Neural progenitor cell (in vitro differentiated cells): ENCODE measurements around the gene METTL4. TPM values are rescaled to one million over a fixed set of nuclear protein-coding genes. Genes with fewer than 3 reads are reported as not detected.

Source experiments
- DNase-seq: peaks from one replicate; pipeline ENCODE4 v3.0.0-alpha.2; 2016; ENCODE audit warnings: low spot score
- H2AFZ ChIP-seq: fragments of 200-600 bp; sonication (generic); replicated peaks from 2 replicates; pipeline ENCODE4 v1.6.1; 2016; ENCODE audit warnings: antibody characterized with exemption
- H3F3A ChIP-seq: fragments of 200-600 bp; sonication (generic); 2 replicates; pipeline ENCODE4 v1.6.1; 2016; ENCODE audit warnings: antibody characterized with exemption, low read depth
- H3K27ac ChIP-seq: fragments of 200-600 bp; sonication (generic); 2 replicates; pipeline ENCODE4 v1.5.1; 2016; ENCODE audit warnings: mild to moderate bottlenecking
- H3K27me3 ChIP-seq: fragments of 200-600 bp; sonication (generic); 2 replicates; pipeline ENCODE4 v1.6.1; 2016; ENCODE audit warnings: mild to moderate bottlenecking, moderate library complexity
- H3K36me3 ChIP-seq: fragments of 200-600 bp; sonication (generic); 2 replicates; pipeline ENCODE4 v1.5.1; 2016
- H3K4me1 ChIP-seq: fragments of 200-600 bp; sonication (generic); 2 replicates; pipeline ENCODE4 v1.6.1; 2016; ENCODE audit warnings: mixed run types
- H3K4me2 ChIP-seq: fragments of 200-600 bp; sonication (generic); 2 replicates; pipeline ENCODE4 v1.6.1; 2016
- H3K4me3 ChIP-seq: fragments of 200-600 bp; sonication (generic); 2 replicates; pipeline ENCODE4 v1.5.1; 2016
- H3K79me2 ChIP-seq: fragments of 200-600 bp; sonication (generic); 2 replicates; pipeline ENCODE4 v1.6.1; 2016; ENCODE audit warnings: low read depth
- H3K9ac ChIP-seq: fragments of 200-600 bp; sonication (generic); 2 replicates; pipeline ENCODE4 v1.6.1; 2016
- H3K9me3 ChIP-seq: fragments of 200-600 bp; sonication (generic); 2 replicates; pipeline ENCODE4 v1.5.1; 2016; ENCODE audit warnings: low read depth
- H4K20me1 ChIP-seq: fragments of 200-600 bp; sonication (generic); 2 replicates; pipeline ENCODE4 v1.6.1; 2016; ENCODE audit warnings: low read depth
- H3K27ac Mint-ChIP-seq: 3 replicates; pipeline ENCODE4 v1.8.0; 2021; ENCODE audit warnings: mixed read lengths
- H3K27me3 Mint-ChIP-seq: 2 replicates; pipeline ENCODE4 v1.8.0; 2022; ENCODE audit warnings: low read depth, mild to moderate bottlenecking, inconsistent platforms, moderate library complexity, mixed read lengths; ENCODE audit not compliant: insufficient read depth
- H3K36me3 Mint-ChIP-seq: 3 replicates; pipeline ENCODE4 v1.8.0; 2021; ENCODE audit warnings: mixed read lengths
- H3K4me1 Mint-ChIP-seq: 3 replicates; pipeline ENCODE4 v1.8.0; 2021; ENCODE audit warnings: mixed read lengths
- H3K4me3 Mint-ChIP-seq: 3 replicates; pipeline ENCODE4 v1.8.0; 2021; ENCODE audit warnings: mild to moderate bottlenecking, moderate library complexity, mixed read lengths
- H3K9me3 Mint-ChIP-seq: 3 replicates; pipeline ENCODE4 v1.8.0; 2020; ENCODE audit warnings: mixed read lengths
- EZH2 ChIP-seq: fragments of 200-600 bp; sonication (generic); IDR thresholded peaks from 2 replicates; pipeline ENCODE4 v1.6.1; 2017; ENCODE audit warnings: antibody characterized with exemption, mild to moderate bottlenecking, moderate library complexity
- EZH2phosphoT487 ChIP-seq: fragments of 200-600 bp; sonication (generic); IDR thresholded peaks from 2 replicates; pipeline ENCODE4 v1.6.1; 2017; ENCODE audit warnings: antibody characterized with exemption
- total RNA-seq: library from RNA; depleted of rRNA; stranded (reverse); fragments of >200 nt; gene quantifications from 2 replicates; pipeline ENCODE4 v1.2.3, GENCODE V29; 2015; ENCODE audit warnings: low replicate concordance
- TF ChIP-seq, protein P1 (sequence below): fragments of 200-600 bp; sonication (generic); IDR thresholded peaks from 2 replicates; pipeline ENCODE4 v1.5.1; 2017; ENCODE audit warnings: antibody characterized with exemption, mild to moderate bottlenecking

METTL4 gene
- total RNA-seq, 1 donor from 2014 or later = 30.8 TPM

DNA sequence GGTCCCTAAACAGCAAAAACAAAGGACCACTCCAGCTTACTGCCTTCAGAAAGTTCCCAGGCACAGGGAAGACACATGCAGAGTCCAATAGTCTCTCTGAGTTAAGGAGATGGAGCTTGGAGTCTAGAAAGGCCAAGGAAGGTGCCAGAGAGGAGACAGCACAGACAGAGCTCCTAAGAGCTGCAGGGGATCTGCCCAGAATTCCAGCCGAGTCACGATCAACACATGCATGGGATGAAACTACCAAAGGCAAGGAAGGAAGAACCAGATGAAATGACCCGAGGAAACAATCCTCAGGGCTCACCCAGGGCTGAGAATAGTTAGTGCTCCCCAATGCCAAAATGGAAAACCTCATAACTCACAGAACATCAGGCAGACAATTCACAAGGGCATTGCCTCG lies 15.4 kb downstream of the METTL4 start:
- Histone ChIP-seq H3K79me2 (no peaks in the 10 kb centered on the region), H3K9me3 (no peaks in the 10 kb centered on the region), H3F3A (no peaks in the 10 kb centered on the region), H2AFZ (no peak overlapping the region), H3K4me2 (no peak overlapping the region), H4K20me1 (no peaks in the 10 kb centered on the region), H3K9ac (no peak overlapping the region), H3K27me3 (no peaks in the 10 kb centered on the region), H3K4me3 (no peak overlapping the region), H3K4me1 (peaks cover 12% of the 10 kb centered on the region), H3K27ac (no peak overlapping the region), H3K36me3 (peaks cover 5% of the 10 kb centered on the region)
- Mint-ChIP-seq H3K9me3 (no peaks in the 10 kb centered on the region), H3K4me3 (no peak overlapping the region), H3K4me1 (no peaks in the 10 kb centered on the region), H3K36me3 (peaks cover 5% of the 10 kb centered on the region), H3K27me3 (peaks cover 2% of the 10 kb centered on the region), H3K27ac (no peak overlapping the region)
- no peak for DNase-seq
- TF ChIP-seq EZH2 (no peak), EZH2phosphoT487 (no peak)
- TF ChIP-seq, protein P1, sequence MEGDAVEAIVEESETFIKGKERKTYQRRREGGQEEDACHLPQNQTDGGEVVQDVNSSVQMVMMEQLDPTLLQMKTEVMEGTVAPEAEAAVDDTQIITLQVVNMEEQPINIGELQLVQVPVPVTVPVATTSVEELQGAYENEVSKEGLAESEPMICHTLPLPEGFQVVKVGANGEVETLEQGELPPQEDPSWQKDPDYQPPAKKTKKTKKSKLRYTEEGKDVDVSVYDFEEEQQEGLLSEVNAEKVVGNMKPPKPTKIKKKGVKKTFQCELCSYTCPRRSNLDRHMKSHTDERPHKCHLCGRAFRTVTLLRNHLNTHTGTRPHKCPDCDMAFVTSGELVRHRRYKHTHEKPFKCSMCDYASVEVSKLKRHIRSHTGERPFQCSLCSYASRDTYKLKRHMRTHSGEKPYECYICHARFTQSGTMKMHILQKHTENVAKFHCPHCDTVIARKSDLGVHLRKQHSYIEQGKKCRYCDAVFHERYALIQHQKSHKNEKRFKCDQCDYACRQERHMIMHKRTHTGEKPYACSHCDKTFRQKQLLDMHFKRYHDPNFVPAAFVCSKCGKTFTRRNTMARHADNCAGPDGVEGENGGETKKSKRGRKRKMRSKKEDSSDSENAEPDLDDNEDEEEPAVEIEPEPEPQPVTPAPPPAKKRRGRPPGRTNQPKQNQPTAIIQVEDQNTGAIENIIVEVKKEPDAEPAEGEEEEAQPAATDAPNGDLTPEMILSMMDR = no peak

DNA sequence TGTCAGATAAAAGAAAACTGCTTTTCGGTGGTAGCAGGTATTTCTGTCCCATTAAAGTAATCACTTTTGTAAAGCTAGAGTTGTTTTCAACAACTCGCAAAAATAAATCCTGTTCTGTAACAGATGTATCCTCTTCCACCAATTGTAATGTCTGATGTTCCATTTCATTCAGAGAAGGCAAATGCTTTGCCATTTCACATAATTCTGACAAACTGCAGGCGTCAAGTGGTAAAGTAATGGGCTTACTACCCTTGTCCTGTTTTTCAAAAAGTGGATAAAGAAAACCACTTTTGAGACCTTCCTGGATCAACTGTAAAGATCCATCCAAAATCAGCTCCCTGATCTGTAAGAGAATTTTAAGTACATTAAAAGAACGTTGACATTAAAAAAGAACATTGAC lies 16.6 kb downstream of the METTL4 start:
- no peaks in the 10 kb centered on the region for H3K79me2 ChIP-seq
- H3K27ac ChIP-seq = no peak overlapping the region
- Mint-ChIP-seq H3K9me3 (no peaks in the 10 kb centered on the region), H3K27ac (no peak overlapping the region), H3K4me1 (no peaks in the 10 kb centered on the region), H3K36me3 (peaks cover 8% of the 10 kb centered on the region), H3K27me3 (no peaks in the 10 kb centered on the region), H3K4me3 (no peak overlapping the region)
- H3K36me3 ChIP-seq = peaks cover 5% of the 10 kb centered on the region
- H3K9me3 ChIP-seq = no peaks in the 10 kb centered on the region
- H2AFZ ChIP-seq = no peak overlapping the region
- TF ChIP-seq, protein P1 = no peak
- TF ChIP-seq EZH2 (no peak), EZH2phosphoT487 (no peak)
- no peak overlapping the region for H3K4me3 ChIP-seq
- no peaks in the 10 kb centered on the region for H3K27me3 ChIP-seq
- H3K9ac ChIP-seq = no peak overlapping the region
- H4K20me1 ChIP-seq = no peaks in the 10 kb centered on the region
- H3K4me1 ChIP-seq = peaks cover 12% of the 10 kb centered on the region
- H3K4me2 ChIP-seq = no peak overlapping the region
- DNase-seq = no peak
- H3F3A ChIP-seq = no peaks in the 10 kb centered on the region

DNA sequence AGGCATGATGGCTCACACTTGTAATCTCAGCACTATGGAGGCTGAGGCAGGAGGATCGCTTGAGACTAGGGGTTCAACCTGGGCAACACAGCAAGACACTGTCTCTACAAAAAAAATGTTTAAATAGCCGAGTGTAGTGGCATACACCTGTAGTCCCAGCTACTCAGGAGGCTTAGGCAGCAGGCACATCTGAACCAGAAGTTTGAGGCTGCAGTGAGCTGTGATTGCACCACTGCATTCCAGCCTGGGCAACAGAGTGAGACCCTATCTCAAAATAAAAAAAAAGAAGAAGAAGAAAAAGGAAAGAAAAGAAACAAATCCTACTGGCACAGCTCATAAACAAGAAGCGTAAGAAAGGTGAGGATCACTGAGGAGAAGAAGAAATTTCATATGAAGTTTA lies 19.9 kb downstream of the METTL4 start:
- Histone ChIP-seq H4K20me1 (no peaks in the 10 kb centered on the region), H3K4me1 (peaks cover 8% of the 10 kb centered on the region), H3K27ac (no peak overlapping the region), H3F3A (no peaks in the 10 kb centered on the region), H3K27me3 (no peaks in the 10 kb centered on the region), H3K9me3 (no peaks in the 10 kb centered on the region), H3K4me3 (no peak overlapping the region), H3K79me2 (no peaks in the 10 kb centered on the region), H3K4me2 (no peak overlapping the region), H3K36me3 (peaks cover 5% of the 10 kb centered on the region), H2AFZ (no peak overlapping the region), H3K9ac (no peak overlapping the region)
- Mint-ChIP-seq H3K36me3 (peaks cover 8% of the 10 kb centered on the region), H3K4me1 (no peaks in the 10 kb centered on the region), H3K27ac (no peak overlapping the region), H3K4me3 (no peak overlapping the region), H3K27me3 (peaks cover 2% of the 10 kb centered on the region), H3K9me3 (no peaks in the 10 kb centered on the region)
- TF ChIP-seq EZH2 (no peak), EZH2phosphoT487 (no peak)
- TF ChIP-seq, protein P1 = no peak
- DNase-seq = no peak
